RWPE2 (cell line): Measurements from ENCODE around the gene UPF1.
"Not testable (repeated sequence)": the region's sequence is repeated elsewhere in the genome, so short reads cannot be mapped to it uniquely, and the experiment has no call there.

Source experiments
- ATAC-seq: fragments of 200-7000 bp; cut with Tn5 transposase; 3 replicates; pipeline ENCODE4 v1.9.1; 2021; ENCODE audit warnings: low read depth
- DNase-seq: peaks from one replicate; pipeline ENCODE4 v3.0.0-alpha.2; 2020; ENCODE audit warnings: low spot score
- H3K27ac ChIP-seq: fragments of 450-650 bp; 2 replicates; pipeline ENCODE4 v1.5.1; 2017; ENCODE audit warnings: mild to moderate bottlenecking; ENCODE audit not compliant: poor library complexity, severe bottlenecking
- H3K27me3 ChIP-seq: fragments of 250-450 bp; sonication (Bioruptor Pico); 2 replicates; pipeline ENCODE4 v1.5.1; 2021; ENCODE audit warnings: mild to moderate bottlenecking, moderate library complexity; ENCODE audit not compliant: insufficient read depth, poor library complexity, severe bottlenecking
- H3K36me3 ChIP-seq: fragments of 250-450 bp; sonication (Bioruptor Pico); 2 replicates; pipeline ENCODE4 v1.5.1; 2020; ENCODE audit warnings: low read depth, mild to moderate bottlenecking, moderate library complexity
- H3K4me1 ChIP-seq: fragments of 250-450 bp; sonication (Bioruptor Pico); 2 replicates; pipeline ENCODE4 v1.5.1; 2021; ENCODE audit warnings: mild to moderate bottlenecking, moderate library complexity; ENCODE audit not compliant: insufficient read depth, poor library complexity, severe bottlenecking
- H3K4me3 ChIP-seq: fragments of 250-450 bp; sonication (Bioruptor Pico); 2 replicates; pipeline ENCODE4 v1.5.1; 2021; ENCODE audit warnings: mild to moderate bottlenecking, moderate library complexity; ENCODE audit not compliant: severe bottlenecking
- H3K9me3 ChIP-seq: fragments of 250-450 bp; sonication (Bioruptor Pico); 2 replicates; pipeline ENCODE4 v1.5.1; 2021; ENCODE audit warnings: mild to moderate bottlenecking, moderate library complexity; ENCODE audit not compliant: severe bottlenecking
- CTCF ChIP-seq: fragments of 450-650 bp; IDR thresholded peaks from one replicate; pipeline ENCODE4 v1.5.1; 2017; ENCODE audit warnings: mild to moderate bottlenecking, moderate library complexity; ENCODE audit not compliant: poor library complexity, severe bottlenecking

UPF1 gene

GRCh38 chr19:18900700-18901481, 69.1 kb downstream of the UPF1 start:
- no peak overlapping the region for H3K4me3 ChIP-seq
- no peaks in the 10 kb centered on the region for H3K4me1 ChIP-seq
- DNase-seq, result no peak
- no peak overlapping the region for H3K27ac ChIP-seq
- peaks cover 4% of the 10 kb centered on the region for H3K27me3 ChIP-seq
- H3K36me3 ChIP-seq, result peaks cover 3% of the 10 kb centered on the region; the same call in 1 of the 2 replicates
- H3K9me3 ChIP-seq, result no peaks in the 10 kb centered on the region
- no peak for TF ChIP-seq CTCF
- ATAC-seq, result no peak

- ATAC-seq (no peak), DNase-seq (no peak)
- TF ChIP-seq CTCF, result no peak
- Histone ChIP-seq H3K4me3 (no peak overlapping the region), H3K9me3 (no peaks in the 10 kb centered on the region), H3K27me3 (peaks cover 3% of the 10 kb centered on the region), H3K36me3 (peaks cover 3% of the 10 kb centered on the region; the same call in 1 of the 2 replicates), H3K27ac (no peak overlapping the region), H3K4me1 (no peaks in the 10 kb centered on the region)
Measured at GRCh38 chr19:18901491-18901890, 69.7 kb downstream of the UPF1 start.

GRCh38 chr19:18902519-18902918, 70.8 kb downstream of the UPF1 start:
- not testable (repeated sequence) for ATAC-seq, H3K4me1 ChIP-seq

GRCh38 chr19:18903156-18904037, 71.6 kb downstream of the UPF1 start:
- Histone ChIP-seq H3K27ac (no peak overlapping the region), H3K27me3 (no peaks in the 10 kb centered on the region), H3K9me3 (no peaks in the 10 kb centered on the region), H3K4me3 (no peak overlapping the region), H3K36me3 (peaks cover 3% of the 10 kb centered on the region; the same call in 1 of the 2 replicates), H3K4me1 (no peaks in the 10 kb centered on the region)
- DNase-seq (no peak), ATAC-seq (no peak)
- no peak for TF ChIP-seq CTCF

More at GRCh38 chr19:18902519-18902918, 70.8 kb downstream of the UPF1 start:
- not testable (repeated sequence) for DNase-seq, H3K27me3 ChIP-seq, H3K9me3 ChIP-seq, H3K36me3 ChIP-seq, H3K27ac ChIP-seq, H3K4me3 ChIP-seq

GRCh38 chr19:18904334-18905057, 72.7 kb downstream of the UPF1 start:
- Histone ChIP-seq H3K27me3 (no peaks in the 10 kb centered on the region), H3K36me3 (peaks cover 3% of the 10 kb centered on the region; the same call in 1 of the 2 replicates)
- TF ChIP-seq CTCF, result no peak

More at GRCh38 chr19:18904334-18905057, 72.7 kb downstream of the UPF1 start:
- Histone ChIP-seq H3K27ac (no peak overlapping the region), H3K9me3 (no peaks in the 10 kb centered on the region), H3K4me1 (no peaks in the 10 kb centered on the region), H3K4me3 (no peak overlapping the region)
- ATAC-seq (no peak), DNase-seq (no peak)
